ENCODE data around the gene TP53TG5.
A peak's percentile ranks its signal among the peaks of the same experiment; 100 is the strongest.

Gene TP53TG5

GRCh38 chr20:45322952-45323383 lies 55.2 kb downstream of the TP53TG5 start:
- peak; percentile 27 for DNase-seq
